GM12892 (cell line): ENCODE measurements around the gene CRIM1.

Experiments used
- POLR2A ChIP-seq: IDR thresholded peaks from 2 replicates; pipeline ENCODE4 v1.6.1; 2011; ENCODE audit warnings: low read depth, low read length, control low read depth
- POLR2AphosphoS5 ChIP-seq: IDR thresholded peaks from 2 replicates; pipeline ENCODE4 v1.6.1; 2011; ENCODE audit warnings: low read depth, low read length, control low read depth

DNA sequence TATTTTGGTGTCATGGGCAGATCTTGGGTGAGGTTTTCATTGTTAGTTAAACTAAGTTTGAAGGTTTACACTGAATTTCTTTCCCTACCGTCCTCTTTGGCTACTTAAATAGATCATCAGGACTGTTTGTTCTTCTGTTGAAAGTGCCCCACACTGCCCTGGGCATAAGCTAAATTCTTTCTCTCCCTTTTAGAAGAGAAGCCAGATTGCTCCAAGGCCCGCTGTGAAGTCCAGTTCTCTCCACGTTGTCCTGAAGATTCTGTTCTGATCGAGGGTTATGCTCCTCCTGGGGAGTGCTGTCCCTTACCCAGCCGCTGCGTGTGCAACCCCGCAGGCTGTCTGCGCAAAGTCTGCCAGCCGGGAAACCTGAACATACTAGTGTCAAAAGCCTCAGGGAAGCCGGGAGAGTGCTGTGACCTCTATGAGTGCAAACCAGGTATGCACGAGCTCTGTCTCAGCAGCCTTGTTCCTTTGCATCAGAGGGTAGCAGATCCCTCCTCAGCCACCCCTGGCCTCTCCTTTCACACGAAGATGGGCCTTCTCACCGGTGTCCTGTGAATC, 85.6 kb downstream of the CRIM1 start:
- TF ChIP-seq POLR2A = no peak
- TF ChIP-seq POLR2AphosphoS5 = no peak
